ENCODE data around the gene OR5A2.
"Not testable (repeated sequence)": the region's sequence is repeated elsewhere in the genome, so short reads cannot be mapped to it uniquely, and the experiment has no call there.

OR5A2 gene

DNA sequence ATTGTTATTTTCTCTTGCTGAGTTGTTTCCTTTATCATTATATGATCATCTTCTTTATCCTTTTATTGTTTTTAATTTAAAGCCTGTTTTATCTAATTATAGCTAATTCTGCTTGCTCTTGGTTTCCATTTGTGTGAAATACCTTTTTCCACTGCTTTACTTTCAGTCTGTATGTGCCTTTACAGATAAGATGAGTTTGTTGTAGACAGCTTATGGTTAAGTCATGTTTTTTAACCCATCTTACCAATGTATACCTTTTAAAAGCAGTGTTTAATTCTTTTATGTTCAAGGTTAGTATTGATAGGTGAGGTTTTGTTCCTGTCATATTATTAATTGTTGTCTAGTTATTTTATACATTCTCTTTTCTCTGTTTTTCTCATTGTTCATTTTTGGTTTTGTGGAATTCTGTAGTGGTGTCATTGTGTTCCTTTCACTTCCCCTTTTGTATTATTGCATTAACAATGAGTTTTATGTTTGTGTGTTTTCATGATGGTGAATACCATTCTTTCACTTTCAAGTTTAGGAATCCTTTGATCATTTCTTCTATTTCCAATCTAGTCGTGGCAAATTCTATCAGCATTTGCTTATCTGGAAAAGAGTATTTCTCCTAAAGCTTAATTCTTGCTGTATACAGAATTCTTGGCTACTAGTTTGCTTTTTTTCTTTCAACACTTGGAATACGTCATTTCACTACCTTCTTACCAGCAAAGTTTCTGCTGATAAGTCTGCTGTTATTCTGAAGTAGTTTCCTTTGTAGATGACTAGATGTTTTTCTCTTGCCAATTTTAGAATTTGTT, 45.8 kb downstream of the OR5A2 start:
- DNase-seq, result no peak

DNA sequence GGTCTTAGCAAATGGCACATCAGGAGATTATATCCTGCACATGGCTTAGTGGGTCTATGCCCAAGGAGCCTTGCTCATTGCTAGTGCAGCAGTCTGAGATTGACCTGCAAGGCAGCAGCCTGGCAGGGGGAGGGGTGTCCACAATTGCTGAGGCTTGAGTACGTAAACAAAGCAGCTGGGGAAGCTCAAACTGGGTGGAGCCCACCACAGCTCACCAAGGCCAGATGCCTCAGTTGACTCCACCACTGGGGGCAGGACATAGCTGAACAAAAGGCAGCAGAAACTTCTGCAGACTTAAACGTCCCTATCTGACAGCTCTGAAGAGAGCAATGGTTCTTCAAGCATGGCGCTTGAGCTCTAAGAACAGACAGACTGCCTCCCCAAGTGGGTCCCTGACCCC, 53.9 kb downstream of the OR5A2 start:
- DNase-seq, result not testable (repeated sequence)

DNA sequence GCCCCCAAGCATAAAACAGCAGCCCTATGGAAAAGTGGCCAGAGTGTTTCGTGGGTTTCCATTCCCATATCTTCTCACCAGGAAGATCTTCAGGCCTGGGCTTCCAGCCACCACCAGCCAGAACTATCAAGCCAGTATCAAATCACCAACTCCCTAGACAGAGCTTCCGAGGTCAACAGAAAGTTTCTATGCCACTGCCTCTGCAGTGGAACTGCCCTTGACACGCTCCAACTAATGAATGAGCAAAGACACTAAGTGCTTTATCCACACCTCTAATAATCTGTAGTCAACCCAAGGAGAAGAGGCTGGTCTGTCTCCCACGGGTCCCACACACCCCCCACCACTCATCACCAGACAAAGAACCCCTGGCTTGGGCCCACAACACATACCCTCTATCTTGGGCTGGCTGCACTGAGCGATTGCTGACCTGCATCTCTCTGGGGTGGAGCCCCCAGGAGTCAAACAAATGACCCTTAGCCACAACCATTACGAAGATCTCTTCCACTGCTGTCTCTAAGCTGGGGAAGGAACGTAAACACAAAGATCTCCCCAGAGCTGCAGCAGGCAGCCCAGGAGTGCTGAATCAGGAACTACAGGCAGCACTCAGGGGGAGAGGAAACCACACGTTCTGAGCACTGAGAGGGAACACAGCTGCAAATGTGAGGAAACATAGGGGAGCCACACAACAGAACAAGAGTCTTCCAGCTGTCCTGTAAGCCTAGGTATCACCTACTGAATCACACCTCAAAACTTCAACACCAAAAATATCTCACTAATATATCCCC, 57.8 kb downstream of the OR5A2 start:
- no peak for DNase-seq

All from T1000 (cell line).